Ramos (cell line): Measurements from ENCODE around the gene PTEN.
"Not testable (repeated sequence)": the region's sequence is repeated elsewhere in the genome, so short reads cannot be mapped to it uniquely, and the experiment has no call there.

Source experiments
- in situ Hi-C: fragments of 300-500 bp; cut with MboI; formaldehyde crosslinking; loops from one replicate; pipeline ENCODE4 v1.14.3; 2022; ENCODE audit warnings: low sequenced_read_pairs; ENCODE audit not compliant: unreplicated experiment

PTEN gene

DNA sequence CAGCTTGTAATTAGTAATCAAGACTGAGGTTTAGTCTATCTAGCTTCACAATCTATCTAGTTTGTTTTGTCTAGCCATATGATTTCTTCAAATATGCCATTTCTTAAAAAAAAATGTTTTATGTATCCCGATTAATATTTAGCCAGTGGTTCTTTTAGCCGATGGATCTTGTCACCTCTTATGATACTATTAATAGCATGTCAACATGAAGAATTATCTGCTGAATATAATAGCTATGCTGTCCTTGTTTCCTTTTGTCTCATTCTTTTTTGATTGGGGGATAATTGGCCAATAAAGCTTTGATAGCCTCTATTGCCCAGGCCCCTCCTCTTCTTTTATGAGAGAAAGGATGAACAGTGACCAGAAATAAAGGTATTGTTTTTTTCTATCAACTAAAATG is 32.8 kb downstream of the PTEN start:
- in situ Hi-C loops = loop anchor here (25.0 kb wide), 1 partner anchor 991 kb away; the partner anchor contains the start of gene STAMBPL1

DNA sequence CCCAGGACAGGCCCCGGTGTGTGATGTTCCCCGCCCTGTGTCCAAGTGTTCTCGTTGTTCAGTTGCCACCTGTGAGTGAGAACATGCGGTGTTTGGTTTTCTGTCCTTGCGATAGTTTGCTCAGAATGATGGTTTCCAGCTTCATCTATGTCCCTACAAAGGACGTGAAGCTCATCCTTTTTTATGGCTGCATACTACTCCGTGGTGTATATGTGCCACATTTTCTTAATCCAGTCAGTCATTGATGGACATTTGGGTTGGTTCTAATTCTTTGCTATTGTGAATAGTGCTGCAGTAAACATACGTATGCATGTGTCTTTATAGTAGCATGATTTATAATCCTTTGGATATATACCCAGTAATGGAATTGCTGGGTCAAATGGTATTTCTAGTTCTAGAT is 34.5 kb downstream of the PTEN start:
- in situ Hi-C loops = loop anchor here (25.0 kb wide), 1 partner anchor 989 kb away; the partner anchor contains the start of gene STAMBPL1

DNA sequence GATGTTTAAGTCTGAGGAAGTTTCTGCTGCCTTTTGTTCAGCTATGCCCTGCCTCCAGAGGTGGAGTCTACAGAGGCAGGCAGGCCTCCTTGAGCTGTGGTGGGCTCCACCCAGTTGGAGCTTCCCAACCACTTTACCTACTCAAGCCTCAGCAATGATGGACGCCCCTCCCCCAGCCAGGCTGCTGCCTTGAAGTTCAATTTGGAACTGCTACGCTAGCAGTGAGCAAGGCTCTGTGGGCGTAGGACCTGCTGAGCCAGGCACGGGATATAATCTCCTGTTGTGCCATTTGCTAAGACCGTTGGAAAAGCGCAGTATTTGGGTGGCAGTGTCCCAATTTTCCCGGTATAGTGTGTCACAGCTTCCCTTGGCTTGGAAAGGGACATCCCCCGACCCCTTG is 40.0 kb downstream of the PTEN start:
- in situ Hi-C loops = not testable (repeated sequence)

- in situ Hi-C loops = no loop called here
These were observed 49.9 kb downstream of the PTEN start for GRCh38 chr10:87913156-87913921.

DNA sequence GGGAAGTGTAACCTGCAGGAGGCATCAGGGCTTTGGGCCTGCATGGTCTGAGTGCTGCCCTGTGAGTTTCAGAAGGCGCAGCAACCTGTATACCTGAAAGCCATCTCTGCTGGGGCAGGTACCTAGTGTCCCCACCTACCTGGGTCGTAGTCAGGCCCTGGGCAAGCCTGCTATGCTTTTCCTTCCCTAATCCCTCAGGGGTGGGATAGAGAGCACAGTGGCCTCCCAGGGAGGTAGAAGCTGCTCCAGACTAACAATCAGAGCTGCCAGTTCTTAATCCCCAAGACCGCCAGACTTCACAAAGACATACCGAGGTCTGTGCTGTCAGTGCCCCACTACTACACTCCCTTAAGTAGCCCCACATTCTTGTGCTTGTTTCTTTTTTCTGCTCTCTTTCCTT is 52.0 kb downstream of the PTEN start:
- in situ Hi-C loops = no loop called here

- in situ Hi-C loops = no loop called here
These were observed 52.6 kb downstream of the PTEN start for GRCh38 chr10:87915989-87916388.

GRCh38 chr10:87916515-87916914 is 53.1 kb downstream of the PTEN start:
- in situ Hi-C loops = no loop called here

- in situ Hi-C loops = no loop called here
These were observed 54.9 kb downstream of the PTEN start for GRCh38 chr10:87918254-87918859.

DNA sequence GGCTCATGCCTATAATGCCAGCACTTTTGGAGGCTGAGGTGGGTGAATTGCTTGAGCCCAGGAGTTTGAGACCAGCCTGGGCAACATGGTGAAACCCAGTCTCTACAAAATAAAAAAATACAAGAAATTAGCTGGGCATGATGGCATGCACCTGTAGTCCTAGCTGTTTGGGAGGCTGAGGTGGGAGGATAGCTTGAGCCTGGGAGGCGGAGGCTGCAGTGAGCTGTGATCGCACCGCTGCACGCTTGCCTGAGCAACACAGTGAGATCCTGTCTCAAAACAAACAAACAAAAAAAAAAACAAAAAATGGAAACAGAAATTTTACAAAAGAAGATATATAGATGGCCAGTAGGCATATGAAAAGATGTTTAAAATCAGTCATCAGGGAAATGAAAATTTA is 57.1 kb downstream of the PTEN start:
- in situ Hi-C loops = no loop called here

- in situ Hi-C loops = no loop called here
These were observed 58.7 kb downstream of the PTEN start for GRCh38 chr10:87921931-87922688.

DNA sequence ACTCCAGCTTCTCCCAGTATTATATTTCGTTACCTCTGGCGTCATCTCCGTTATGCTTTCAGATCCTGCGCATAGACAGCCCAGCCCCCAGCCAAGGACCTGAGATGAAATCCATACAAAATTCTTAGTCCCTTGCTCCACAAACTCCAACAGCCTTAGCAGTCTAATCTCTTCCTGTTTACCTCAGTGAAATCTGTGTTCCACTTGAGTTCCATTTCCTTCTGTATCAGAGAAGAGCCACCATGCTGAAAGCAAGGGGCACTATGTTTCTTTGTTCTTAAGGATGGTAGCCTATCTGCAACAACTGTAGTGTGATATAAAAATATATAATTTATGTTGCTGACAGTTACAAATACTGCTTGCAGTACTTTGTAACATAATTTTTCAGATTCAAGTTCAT is 59.8 kb downstream of the PTEN start:
- in situ Hi-C loops = no loop called here

DNA sequence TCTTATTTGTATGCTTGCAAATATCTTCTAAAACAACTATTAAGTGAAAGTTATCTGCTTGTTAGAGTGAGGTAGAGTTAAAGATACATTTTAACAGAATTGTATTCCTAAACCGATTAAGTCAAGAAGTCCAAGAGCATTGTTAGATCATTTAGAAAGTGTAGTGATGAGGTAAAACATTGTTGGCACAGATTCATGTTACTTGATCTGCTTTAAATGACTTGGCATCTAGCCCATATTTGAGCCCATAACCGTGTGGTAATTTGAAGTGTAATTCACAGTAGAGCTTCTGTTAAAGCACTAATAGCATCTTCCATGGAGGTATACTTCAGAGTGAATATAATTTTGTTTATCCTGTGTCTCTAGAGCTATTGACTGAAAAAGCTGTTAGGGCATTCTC is 62.1 kb downstream of the PTEN start:
- in situ Hi-C loops = no loop called here

DNA sequence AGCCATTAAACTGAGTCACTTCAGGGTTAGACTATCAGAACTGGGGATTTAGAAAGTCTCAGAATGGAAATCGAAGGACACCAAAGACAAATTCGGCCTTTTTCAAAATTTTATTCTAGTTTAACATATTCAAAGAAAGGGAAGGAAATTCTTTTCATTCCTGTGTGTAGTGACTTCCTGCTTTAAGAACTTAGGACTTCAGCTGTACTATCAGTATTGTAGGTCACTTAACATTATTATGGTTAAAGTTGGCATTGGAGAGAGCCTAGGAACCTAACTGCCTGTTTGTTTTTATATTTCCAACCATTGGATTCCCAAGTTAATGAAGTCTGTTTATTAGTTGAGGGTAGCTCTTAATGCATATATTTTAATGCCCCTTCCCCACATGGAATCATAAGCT is 63.7 kb downstream of the PTEN start:
- in situ Hi-C loops = no loop called here

DNA sequence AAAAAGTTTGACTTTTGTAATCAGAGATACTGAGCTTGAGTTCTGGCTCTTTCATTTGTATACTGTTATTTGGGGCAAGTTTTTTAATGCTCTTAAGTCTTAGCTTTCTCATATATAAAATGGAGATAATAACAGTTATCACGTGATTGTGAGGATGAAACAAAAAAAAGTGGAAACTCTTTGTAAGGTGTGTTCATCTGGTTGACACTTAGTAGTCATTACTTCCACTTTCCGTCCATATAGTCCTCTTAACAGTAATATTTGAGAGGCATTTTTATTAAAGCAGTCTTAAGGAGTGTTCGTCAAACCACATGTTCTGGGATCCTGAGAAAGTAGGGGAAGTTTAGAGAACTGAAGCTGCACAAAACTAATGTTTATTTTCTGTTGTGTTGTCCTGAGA is 65.6 kb downstream of the PTEN start:
- in situ Hi-C loops = no loop called here

- in situ Hi-C loops = no loop called here
These were observed 66.7 kb downstream of the PTEN start for GRCh38 chr10:87930141-87930540.

- in situ Hi-C loops = no loop called here
These were observed 67.8 kb downstream of the PTEN start for GRCh38 chr10:87930934-87931835.

- in situ Hi-C loops = no loop called here
These were observed 68.4 kb downstream of the PTEN start for GRCh38 chr10:87931836-87932230.

DNA sequence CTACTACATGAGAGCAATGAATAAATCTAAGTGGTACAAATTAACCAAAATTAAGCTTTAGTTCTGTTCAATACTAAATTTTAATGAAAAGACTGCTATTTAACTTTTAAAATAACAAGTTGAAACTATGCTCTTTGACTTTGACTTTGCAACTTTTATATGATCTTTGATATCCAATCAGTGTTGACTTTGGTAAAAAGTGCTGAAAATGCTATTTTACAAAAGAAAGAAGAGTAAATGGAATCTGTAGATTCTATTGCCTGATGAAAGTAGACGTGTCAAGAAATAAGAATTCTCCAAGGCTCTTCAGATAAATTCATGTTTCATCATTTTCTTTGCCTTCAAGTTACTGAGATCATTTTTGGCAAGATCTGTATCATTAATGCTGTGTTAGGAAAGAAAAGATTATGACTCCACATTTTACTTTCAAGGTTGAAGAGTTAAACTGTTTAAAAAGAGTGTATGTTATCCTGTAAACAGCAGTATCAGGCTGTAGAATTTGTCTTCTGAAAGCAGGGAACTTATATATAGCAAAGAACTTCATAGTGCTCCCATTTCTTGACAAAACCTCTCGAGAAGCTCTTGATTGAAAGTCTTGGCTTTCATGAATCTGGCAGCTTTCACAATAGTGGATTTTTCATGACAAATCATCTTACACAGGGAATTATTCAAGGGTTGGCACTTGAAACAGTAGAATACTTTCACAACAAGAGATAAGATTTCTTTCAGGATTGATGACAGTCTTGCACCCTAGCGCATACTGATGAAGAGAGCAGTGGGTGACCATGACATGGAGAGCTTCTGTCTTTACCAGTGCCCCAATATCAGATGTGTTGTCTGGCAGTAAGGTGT is 72.1 kb downstream of the PTEN start:
- in situ Hi-C loops = no loop called here

DNA sequence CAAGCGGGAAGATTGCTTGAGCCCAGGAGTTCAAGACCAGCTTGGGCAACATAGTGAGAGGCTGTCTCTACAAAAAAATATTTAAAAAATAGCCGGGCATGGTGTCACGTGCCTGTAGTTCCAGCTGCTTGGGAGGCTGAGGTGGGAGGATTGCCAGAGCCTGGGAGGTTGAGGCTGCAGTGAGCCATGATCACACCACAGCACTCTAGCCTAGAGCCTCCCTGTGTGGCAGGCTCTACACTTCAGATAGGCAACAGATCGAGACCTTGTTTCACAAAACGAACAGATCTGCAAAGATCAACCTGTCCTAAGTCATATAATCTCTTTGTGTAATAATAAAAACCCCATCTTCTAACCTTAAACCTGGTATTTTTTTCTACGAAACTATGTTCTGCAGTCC is 76.8 kb downstream of the PTEN start:
- in situ Hi-C loops = no loop called here
